GM12892 (cell line): ENCODE data around the gene ZNF483.
A peak's percentile ranks its signal among the peaks of the same experiment; 100 is the strongest.

Experiments used
- POLR2A ChIP-seq: IDR thresholded peaks from 2 replicates; pipeline ENCODE4 v1.6.1; 2011; ENCODE audit warnings: low read depth, low read length, control low read depth
- POLR2AphosphoS5 ChIP-seq: IDR thresholded peaks from 2 replicates; pipeline ENCODE4 v1.6.1; 2011; ENCODE audit warnings: low read depth, low read length, control low read depth
- TAF1 ChIP-seq: IDR thresholded peaks from 2 replicates; pipeline ENCODE4 v1.6.1; 2011; ENCODE audit warnings: low read depth, mild to moderate bottlenecking, control low read depth, low read length, borderline replicate concordance

DNA sequence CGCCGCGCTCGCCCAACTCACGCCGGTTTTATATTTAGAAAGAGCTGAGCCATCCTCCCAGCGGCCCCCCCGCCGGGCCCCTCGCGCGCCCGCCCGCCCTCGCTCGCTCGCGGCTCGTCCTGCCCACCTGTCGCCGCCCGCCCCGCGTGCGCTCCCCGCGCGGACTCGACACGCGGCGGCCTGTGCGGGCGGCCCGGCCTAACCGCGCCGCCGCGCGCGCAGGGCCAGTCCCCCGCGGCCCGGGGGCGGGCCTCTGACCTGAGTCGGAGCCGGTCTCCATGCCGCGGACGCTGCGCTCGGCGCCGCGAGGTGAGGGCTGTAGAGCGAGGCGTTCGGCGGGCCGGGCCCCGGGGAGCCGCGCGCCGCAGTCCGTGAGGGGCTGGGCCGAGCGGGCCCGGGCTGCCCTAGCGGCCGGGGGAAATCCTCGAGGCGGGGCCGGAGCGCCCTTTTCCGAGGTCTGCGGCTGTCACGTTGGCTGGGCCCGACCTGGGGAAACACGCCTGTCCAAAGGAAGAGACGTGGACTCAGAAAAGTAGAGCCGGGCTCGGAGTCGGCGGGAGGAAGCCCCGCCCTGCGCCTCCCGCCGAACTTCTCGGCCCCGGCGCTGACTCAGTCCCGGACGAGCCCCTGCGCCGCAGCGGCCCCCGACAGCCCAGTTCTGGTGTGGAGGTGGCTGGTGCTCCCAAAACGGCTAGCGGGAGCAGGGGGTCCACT is 41.0 kb upstream of the ZNF483 start, which contains the start of gene ECPAS:
- no peak for TF ChIP-seq TAF1
- peak; percentile 71 for TF ChIP-seq POLR2A
- TF ChIP-seq POLR2AphosphoS5, result peak; percentile 41; the same call in 1 of the 2 replicates
